OCI-LY1 (cell line): ENCODE measurements around the gene ELP2.

Source experiments
- EZH2 ChIP-seq: fragments of 200-600 bp; sonication (generic), shearing (Covaris generic); IDR thresholded peaks from 2 replicates; pipeline ENCODE4 v1.8.0; 2017; ENCODE audit warnings: borderline replicate concordance, mixed run types, mild to moderate bottlenecking, antibody characterized with exemption, low read length, moderate library complexity, mixed read lengths
- TF ChIP-seq, protein P1 (sequence below): fragments of 200-600 bp; sonication (generic), shearing (Covaris generic); IDR thresholded peaks from 2 replicates; pipeline ENCODE4 v1.5.1; 2017; ENCODE audit warnings: mild to moderate bottlenecking, antibody characterized with exemption, low read length, moderate library complexity, mixed read lengths

DNA sequence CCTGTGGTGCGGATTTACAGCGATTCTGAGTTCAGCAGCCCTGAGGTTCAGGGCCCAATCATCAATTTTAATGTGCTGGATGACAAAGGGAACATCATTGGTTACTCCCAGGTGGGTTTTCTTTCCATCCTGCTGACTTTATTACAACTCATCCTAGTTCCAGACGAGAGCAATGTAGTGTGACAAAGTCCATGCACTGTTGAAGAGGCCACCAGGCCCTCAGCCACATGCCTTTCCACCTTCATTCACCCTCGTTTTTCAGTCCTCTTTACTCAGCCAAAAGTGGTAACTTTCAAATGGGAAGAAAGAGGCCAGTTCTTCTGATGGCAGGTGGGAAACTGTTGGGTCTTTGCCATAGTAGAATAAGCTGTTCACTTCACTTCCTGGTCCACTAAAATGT lies 75.5 kb downstream of the ELP2 start:
- TF ChIP-seq, protein P1, sequence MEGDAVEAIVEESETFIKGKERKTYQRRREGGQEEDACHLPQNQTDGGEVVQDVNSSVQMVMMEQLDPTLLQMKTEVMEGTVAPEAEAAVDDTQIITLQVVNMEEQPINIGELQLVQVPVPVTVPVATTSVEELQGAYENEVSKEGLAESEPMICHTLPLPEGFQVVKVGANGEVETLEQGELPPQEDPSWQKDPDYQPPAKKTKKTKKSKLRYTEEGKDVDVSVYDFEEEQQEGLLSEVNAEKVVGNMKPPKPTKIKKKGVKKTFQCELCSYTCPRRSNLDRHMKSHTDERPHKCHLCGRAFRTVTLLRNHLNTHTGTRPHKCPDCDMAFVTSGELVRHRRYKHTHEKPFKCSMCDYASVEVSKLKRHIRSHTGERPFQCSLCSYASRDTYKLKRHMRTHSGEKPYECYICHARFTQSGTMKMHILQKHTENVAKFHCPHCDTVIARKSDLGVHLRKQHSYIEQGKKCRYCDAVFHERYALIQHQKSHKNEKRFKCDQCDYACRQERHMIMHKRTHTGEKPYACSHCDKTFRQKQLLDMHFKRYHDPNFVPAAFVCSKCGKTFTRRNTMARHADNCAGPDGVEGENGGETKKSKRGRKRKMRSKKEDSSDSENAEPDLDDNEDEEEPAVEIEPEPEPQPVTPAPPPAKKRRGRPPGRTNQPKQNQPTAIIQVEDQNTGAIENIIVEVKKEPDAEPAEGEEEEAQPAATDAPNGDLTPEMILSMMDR, result no peak
- TF ChIP-seq EZH2, result no peak
